Epidermal melanocyte (primary cell): Measurements from ENCODE around the gene NKAIN2.
"Not testable (repeated sequence)": the region's sequence is repeated elsewhere in the genome, so short reads cannot be mapped to it uniquely, and the experiment has no call there.

Experiments used
- DNase-seq: peaks from one replicate; pipeline ENCODE4 v3.0.0; 2011; ENCODE audit warnings: low spot score; ENCODE audit not compliant: insufficient read length

NKAIN2 gene

GRCh38 chr6:123962508-123962907 lies 158.8 kb downstream of the NKAIN2 start:
- no peak for DNase-seq

- no peak for DNase-seq
These were observed 162.2 kb downstream of the NKAIN2 start for GRCh38 chr6:123965894-123966293.

- DNase-seq: no peak
These were observed 163.0 kb downstream of the NKAIN2 start for GRCh38 chr6:123966618-123967017.

GRCh38 chr6:123967905-123968304 lies 164.2 kb downstream of the NKAIN2 start:
- no peak for DNase-seq

- no peak for DNase-seq
These were observed 169.1 kb downstream of the NKAIN2 start for GRCh38 chr6:123972600-123973294.

GRCh38 chr6:123980311-123980710 lies 176.6 kb downstream of the NKAIN2 start:
- DNase-seq: no peak

GRCh38 chr6:123986938-123987337 lies 183.3 kb downstream of the NKAIN2 start:
- DNase-seq: no peak

GRCh38 chr6:123989918-123990317 lies 186.3 kb downstream of the NKAIN2 start:
- not testable (repeated sequence) for DNase-seq

- no peak for DNase-seq
These were observed 186.7 kb downstream of the NKAIN2 start for GRCh38 chr6:123990376-123990775.

GRCh38 chr6:123994168-123994567 lies 190.5 kb downstream of the NKAIN2 start:
- no peak for DNase-seq

GRCh38 chr6:123994891-123995635 lies 191.4 kb downstream of the NKAIN2 start:
- no peak for DNase-seq

- DNase-seq: no peak
These were observed 193.6 kb downstream of the NKAIN2 start for GRCh38 chr6:123997223-123997622.

- DNase-seq: no peak
These were observed 198.9 kb downstream of the NKAIN2 start for GRCh38 chr6:124002377-124003081.

GRCh38 chr6:124007266-124007665 lies 203.6 kb downstream of the NKAIN2 start:
- DNase-seq: no peak

- DNase-seq: no peak
These were observed 204.6 kb downstream of the NKAIN2 start for GRCh38 chr6:124008000-124008987.

- no peak for DNase-seq
These were observed 205.5 kb downstream of the NKAIN2 start for GRCh38 chr6:124008988-124009765.

- no peak for DNase-seq
These were observed 206.9 kb downstream of the NKAIN2 start for GRCh38 chr6:124010574-124010973.

GRCh38 chr6:124011180-124011579 lies 207.5 kb downstream of the NKAIN2 start:
- DNase-seq: no peak

GRCh38 chr6:124022051-124022450 lies 218.4 kb downstream of the NKAIN2 start:
- DNase-seq: not testable (repeated sequence)

- no peak for DNase-seq
These were observed 219.0 kb downstream of the NKAIN2 start for GRCh38 chr6:124022641-124023040.
